Nephron (organoid): ENCODE results near the gene SKAP1.
A peak's percentile ranks its signal among the peaks of the same experiment; 100 is the strongest.

Experiments used
- H3K27ac Mint-ChIP-seq, 3 experiments: 2 replicates each; pipeline ENCODE4 v1.8.0; 2020; ENCODE audit warnings: mixed read lengths in 3 of 3, mild to moderate bottlenecking in 2 of 3, moderate library complexity in 1 of 3
- H3K27me3 Mint-ChIP-seq: 2 replicates; pipeline ENCODE4 v1.8.0; 2021; ENCODE audit warnings: low read depth, mild to moderate bottlenecking, moderate library complexity, mixed read lengths
- H3K36me3 Mint-ChIP-seq: 2 replicates; pipeline ENCODE4 v1.8.0; 2020; ENCODE audit warnings: low read depth, mixed read lengths
- H3K4me1 Mint-ChIP-seq: 2 replicates; pipeline ENCODE4 v1.8.0; 2020; ENCODE audit warnings: mixed read lengths
- H3K4me3 Mint-ChIP-seq, 3 experiments: 2 replicates each; pipeline ENCODE4 v1.8.0; 2020; ENCODE audit warnings: mild to moderate bottlenecking in 3 of 3, mixed read lengths in 3 of 3, moderate library complexity in 2 of 3
- H3K9me3 Mint-ChIP-seq: 2 replicates; pipeline ENCODE4 v1.8.0; 2020; ENCODE audit warnings: mixed read lengths
- TF ChIP-seq, protein P1 (sequence below), 3 experiments: fragments of 200-600 bp; sonication (generic); IDR thresholded peaks; one replicate each; pipeline ENCODE4 v1.5.0; 2021; ENCODE audit warnings: antibody characterized with exemption in 3 of 3; ENCODE audit not compliant: unreplicated experiment in 3 of 3

Gene SKAP1

DNA sequence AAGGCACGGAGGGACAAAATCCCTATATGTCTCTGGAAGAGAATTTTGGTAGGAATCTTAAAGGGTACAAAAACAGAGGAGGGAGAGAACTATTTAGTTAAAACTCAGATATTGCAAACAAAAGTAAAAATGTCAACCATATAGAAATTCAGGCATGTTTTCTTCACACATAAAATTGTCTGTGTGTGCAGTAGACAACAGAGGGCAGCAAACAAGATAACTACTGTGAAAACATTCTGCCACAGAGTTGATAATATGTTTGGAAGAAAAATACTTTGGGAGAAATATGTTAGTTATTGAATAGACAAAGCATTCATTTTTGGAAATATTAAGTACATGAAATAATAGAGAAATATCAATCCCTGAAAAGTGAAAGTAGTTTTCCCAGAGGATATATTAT lies 266.2 kb downstream of the SKAP1 start:
- no peaks in the 10 kb centered on the region for H3K36me3 Mint-ChIP-seq
- no peak overlapping the region for H3K4me3 Mint-ChIP-seq
- H3K9me3 Mint-ChIP-seq: no peaks in the 10 kb centered on the region
- H3K27ac Mint-ChIP-seq: peak overlapping the region in 2 of 3 experiments; percentile 77 to 93
- peaks cover 21% of the 10 kb centered on the region for H3K27me3 Mint-ChIP-seq
- peaks cover 31% of the 10 kb centered on the region for H3K4me1 Mint-ChIP-seq
- TF ChIP-seq, protein P1, sequence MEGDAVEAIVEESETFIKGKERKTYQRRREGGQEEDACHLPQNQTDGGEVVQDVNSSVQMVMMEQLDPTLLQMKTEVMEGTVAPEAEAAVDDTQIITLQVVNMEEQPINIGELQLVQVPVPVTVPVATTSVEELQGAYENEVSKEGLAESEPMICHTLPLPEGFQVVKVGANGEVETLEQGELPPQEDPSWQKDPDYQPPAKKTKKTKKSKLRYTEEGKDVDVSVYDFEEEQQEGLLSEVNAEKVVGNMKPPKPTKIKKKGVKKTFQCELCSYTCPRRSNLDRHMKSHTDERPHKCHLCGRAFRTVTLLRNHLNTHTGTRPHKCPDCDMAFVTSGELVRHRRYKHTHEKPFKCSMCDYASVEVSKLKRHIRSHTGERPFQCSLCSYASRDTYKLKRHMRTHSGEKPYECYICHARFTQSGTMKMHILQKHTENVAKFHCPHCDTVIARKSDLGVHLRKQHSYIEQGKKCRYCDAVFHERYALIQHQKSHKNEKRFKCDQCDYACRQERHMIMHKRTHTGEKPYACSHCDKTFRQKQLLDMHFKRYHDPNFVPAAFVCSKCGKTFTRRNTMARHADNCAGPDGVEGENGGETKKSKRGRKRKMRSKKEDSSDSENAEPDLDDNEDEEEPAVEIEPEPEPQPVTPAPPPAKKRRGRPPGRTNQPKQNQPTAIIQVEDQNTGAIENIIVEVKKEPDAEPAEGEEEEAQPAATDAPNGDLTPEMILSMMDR (IDR thresholded peaks at IDR 0.05; ENCODE audit: unreplicated experiment in 3 of 3): peak in 2 of 3 experiments; percentile 11 to 36

- H3K4me3 Mint-ChIP-seq: peak overlapping the region in 1 of 3 experiments; percentile 1
- TF ChIP-seq, protein P1 (IDR thresholded peaks at IDR 0.05; ENCODE audit: unreplicated experiment in 3 of 3): no peak
- H3K9me3 Mint-ChIP-seq: no peaks in the 10 kb centered on the region
Observed at GRCh38 chr17:48162946-48163506, 267.0 kb downstream of the SKAP1 start.

GRCh38 chr17:48162306-48162934 lies 267.6 kb downstream of the SKAP1 start:
- Mint-ChIP-seq H3K9me3 (no peaks in the 10 kb centered on the region), H3K27ac (peak overlapping the region; percentile 77 to 94 (median 90)), H3K4me3 (no peak overlapping the region), H3K27me3 (peaks cover 19% of the 10 kb centered on the region), H3K36me3 (no peaks in the 10 kb centered on the region), H3K4me1 (peaks cover 31% of the 10 kb centered on the region)
- TF ChIP-seq, protein P1 (IDR thresholded peaks at IDR 0.05; ENCODE audit: unreplicated experiment in 3 of 3): no peak

More at GRCh38 chr17:48162946-48163506, 267.0 kb downstream of the SKAP1 start:
- H3K36me3 Mint-ChIP-seq: no peaks in the 10 kb centered on the region
- peaks cover 31% of the 10 kb centered on the region for H3K4me1 Mint-ChIP-seq
- peaks cover 19% of the 10 kb centered on the region for H3K27me3 Mint-ChIP-seq
- peak overlapping the region; percentile 77 to 93 (median 90) for H3K27ac Mint-ChIP-seq

- Mint-ChIP-seq H3K27me3 (peaks cover 15% of the 10 kb centered on the region), H3K36me3 (no peaks in the 10 kb centered on the region), H3K4me1 (peaks cover 36% of the 10 kb centered on the region), H3K9me3 (no peaks in the 10 kb centered on the region), H3K4me3 (no peak overlapping the region), H3K27ac (peak overlapping the region; percentile 56 to 72 (median 66))
- TF ChIP-seq, protein P1 (IDR thresholded peaks at IDR 0.05; ENCODE audit: unreplicated experiment in 3 of 3): no peak
Observed at GRCh38 chr17:48161127-48161905, 268.7 kb downstream of the SKAP1 start.

GRCh38 chr17:48160177-48161081 lies 269.6 kb downstream of the SKAP1 start:
- Mint-ChIP-seq H3K36me3 (no peaks in the 10 kb centered on the region), H3K27me3 (peaks cover 14% of the 10 kb centered on the region), H3K4me1 (peaks cover 43% of the 10 kb centered on the region), H3K9me3 (no peaks in the 10 kb centered on the region), H3K4me3 (no peak overlapping the region), H3K27ac (peak overlapping the region; percentile 56 to 83 (median 67))
- TF ChIP-seq, protein P1 (IDR thresholded peaks at IDR 0.05; ENCODE audit: unreplicated experiment in 3 of 3): no peak
